ENCODE measurements around the gene TNFRSF1B.

The TNFRSF1B gene

DNA sequence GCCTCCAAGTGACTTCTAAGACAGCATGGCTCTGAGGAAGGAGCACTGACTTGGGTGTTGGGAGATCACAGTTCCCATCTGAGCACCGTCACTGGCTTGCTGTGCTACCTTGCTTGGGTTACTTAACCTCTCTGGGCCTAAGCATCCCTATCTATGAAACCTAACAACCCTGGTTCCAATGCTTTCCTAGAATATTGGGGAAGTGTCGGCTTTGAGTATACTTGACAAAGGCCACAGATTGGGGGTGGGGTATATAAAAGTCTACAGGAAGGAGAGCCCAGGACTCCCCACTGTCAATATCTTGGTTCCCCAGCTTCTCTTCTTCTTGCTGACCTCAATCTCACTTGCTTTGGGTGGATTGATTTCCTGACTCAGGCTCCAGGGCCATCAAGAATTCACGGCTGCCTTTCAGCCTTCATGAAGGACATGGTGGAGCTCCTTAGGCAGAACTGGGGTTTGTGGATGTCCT is 6.3 kb downstream of the TNFRSF1B start:
- FAIRE-seq (no peak), DNase-seq (ENCODE audit: extremely low spot score, insufficient read length, low read depth) (no peak)

DNA sequence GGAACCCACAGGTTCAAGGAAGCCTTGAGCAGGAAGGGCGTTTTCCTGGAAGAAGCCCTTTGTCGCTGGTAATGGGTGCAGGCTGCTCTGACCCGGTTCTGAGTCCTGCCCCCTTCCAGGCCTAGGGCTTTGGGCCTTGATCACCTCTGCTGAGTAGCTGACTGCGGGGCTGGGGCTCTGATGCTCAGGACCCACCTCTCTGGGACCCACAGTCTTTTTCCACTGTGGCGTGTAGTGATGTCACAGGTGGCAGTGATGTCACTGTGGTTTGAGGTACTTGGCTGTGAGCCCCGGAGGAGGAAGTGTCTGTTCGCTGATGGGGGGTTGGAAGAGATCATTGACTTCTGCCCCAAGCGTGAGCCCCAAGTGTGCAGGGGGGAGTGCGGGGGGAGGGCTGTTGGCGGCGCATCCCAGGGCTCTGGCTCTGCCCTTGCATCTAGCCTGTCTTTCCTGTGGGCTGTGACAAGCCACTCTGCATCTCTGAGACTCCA is 6.9 kb downstream of the TNFRSF1B start:
- peak; percentile 81 for FAIRE-seq
- no peak for DNase-seq (ENCODE audit: extremely low spot score, insufficient read length, low read depth)

DNA sequence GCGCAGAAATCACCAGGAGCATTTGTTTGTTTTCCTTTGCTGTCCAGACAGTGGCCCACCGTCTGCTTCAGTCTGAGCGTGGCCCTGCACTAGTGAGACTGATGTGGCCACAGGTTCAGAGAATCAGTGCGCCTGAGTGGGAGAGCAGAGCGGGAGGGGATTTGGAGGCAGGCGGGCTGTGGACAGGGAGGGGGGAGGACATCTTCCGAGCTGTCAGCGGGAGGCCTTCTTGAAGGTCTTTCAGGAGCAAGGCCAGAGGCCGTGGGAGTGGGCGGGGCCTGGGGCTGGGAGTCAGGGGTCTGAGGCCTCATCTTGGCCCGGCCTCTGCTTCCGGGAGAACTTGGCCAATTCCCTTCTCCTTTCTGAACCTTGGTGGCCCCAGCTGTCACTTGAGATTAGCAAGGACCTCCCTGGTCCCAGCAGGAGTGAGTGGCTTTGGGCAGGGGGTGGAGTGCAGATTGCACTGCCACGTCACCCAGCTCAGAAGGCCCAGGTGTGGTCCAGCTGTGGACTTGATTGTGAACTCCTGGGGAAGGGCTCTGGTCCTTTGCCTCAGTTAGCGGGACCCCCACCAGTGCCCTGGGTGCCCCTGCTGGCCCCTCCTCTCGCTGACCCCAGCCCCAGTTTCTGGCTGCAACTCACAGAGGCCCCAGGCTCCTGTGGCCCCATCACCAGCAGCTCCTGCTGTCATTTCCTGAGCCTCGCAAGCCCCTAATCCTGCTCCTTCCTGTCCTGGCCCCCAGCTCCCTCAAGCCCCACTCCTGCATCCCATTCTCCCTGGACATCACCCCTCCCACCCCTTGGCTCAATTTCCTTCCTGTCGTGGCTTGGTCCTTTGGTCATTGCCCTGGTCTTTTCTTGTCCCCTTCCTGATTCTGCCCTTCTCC is 8.4 kb downstream of the TNFRSF1B start:
- FAIRE-seq (no peak), DNase-seq (ENCODE audit: extremely low spot score, insufficient read length, low read depth) (no peak)

DNA sequence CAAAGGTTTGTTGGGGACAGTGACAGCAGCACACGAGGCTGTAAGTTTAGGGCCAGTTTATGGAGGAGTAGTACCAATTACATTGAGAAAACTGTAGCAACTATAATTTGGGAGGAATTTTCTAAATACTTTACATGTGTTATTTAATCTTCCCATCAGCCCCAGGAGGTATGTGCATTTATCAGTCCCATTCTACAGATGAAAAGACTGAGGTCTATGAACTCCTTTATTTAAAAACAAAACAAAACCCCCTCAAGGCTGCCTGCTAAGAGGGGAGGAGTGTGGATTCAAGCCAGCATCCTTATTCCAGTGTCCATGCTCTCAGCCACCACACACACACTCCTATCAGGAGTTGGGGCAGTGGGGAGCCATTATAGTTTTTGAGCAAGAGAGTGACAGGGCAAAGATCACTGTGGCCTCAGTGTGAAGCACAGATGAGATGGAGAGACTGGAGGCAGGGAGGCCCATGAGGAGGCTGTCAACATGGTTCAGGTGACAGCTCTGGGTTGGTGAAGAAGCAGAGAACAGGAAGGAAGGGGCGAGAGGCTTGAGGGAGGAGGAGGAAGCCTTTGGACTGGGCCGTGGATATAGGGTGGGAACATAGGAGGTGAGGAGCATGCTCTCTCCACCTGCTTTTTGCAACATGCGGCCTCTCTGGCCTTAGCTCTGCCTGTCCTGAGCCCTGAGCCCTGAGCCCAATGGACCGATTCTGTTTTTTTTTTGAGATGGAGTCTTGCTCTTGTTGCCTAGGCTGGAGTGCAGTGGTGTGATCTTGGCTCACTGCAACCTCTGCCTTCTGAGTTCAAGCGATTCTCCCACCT is 9.7 kb downstream of the TNFRSF1B start:
- FAIRE-seq: no peak
- DNase-seq (ENCODE audit: extremely low spot score, insufficient read length, low read depth): no peak

DNA sequence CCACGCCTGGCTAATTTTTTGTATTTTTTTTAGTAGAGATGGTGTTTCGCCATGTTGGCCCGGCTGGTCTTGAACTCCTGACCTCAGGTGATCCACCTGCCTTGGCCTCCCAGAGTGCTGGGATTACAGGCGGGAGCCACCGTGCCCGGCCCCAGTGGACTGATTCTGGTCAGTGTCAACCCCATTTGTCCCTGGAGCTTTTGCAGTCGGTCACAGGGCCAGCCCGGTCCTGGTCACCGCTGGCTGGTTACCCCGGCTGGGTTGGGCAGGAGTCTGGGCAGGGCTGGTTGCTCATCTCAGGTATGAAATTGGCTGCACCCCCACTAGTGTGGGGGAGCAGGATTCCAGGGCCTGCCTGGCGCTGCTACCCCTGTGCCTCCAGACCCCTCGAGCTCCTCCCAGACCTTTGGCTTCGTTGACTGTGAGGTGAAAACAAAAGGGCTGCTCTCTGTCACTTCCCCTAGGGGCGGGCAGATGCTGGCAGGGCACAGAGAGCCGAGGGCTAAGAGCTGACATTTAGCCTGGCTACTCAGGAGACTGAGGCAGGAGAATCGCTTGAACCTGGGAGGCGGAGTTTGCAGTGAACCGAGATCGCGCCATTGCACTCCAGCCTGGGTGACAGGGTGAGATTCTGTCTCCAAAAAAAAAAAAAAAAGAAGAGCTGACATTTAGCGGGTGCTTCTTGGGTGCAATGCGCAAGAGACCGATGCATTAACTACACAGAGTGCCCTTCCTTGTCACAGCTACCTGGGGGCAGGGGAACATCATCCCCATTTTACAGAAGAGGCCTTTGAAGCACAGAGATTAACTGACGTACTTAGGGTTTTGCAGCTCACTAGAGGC is 10.6 kb downstream of the TNFRSF1B start:
- DNase-seq (ENCODE audit: extremely low spot score, insufficient read length, low read depth) (no peak), FAIRE-seq (no peak)

DNA sequence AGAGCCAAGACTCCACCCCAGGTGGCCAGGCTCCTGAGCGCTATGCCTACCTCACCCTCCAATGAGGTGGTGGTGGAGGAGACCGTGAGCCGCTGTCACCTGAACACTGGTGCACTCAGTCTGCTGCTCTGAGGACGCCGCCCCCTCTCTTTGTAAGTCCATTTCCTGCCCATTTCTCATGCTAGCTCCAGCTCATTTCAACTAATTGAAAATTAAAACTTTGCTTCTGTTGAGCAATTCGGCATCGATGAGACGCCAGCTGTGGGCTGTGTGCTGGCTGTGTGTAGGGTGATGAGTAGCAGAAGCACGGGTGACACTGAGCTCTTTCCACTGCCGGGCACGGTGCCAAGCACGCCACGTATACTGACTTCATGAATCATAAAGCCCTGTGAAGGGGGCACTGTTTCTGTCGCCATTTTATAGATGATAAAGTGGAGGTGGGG is 11.2 kb downstream of the TNFRSF1B start:
- no peak for DNase-seq (ENCODE audit: extremely low spot score, insufficient read length, low read depth)
- FAIRE-seq: no peak

DNA sequence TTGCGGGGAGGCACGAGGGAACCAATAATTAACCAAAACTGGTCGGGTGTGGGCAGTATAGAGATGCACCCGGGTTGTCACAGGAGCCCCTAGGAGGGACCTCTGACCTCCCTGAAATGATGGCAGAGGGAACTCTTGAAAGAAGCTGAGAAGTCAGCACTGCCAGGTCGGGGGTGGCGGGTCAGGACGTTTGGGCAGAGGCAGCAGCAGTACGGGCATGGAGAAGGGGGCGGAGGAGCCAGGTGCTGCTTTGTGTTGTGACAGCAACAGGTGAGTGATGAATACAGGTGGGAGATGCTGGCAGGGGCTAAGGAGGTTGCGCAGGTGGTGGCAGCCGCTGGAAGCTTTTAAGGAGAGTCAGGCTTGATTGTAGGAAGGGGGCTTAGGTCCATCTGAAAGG is 11.7 kb downstream of the TNFRSF1B start:
- DNase-seq (ENCODE audit: extremely low spot score, insufficient read length, low read depth) (no peak), FAIRE-seq (no peak)

DNA sequence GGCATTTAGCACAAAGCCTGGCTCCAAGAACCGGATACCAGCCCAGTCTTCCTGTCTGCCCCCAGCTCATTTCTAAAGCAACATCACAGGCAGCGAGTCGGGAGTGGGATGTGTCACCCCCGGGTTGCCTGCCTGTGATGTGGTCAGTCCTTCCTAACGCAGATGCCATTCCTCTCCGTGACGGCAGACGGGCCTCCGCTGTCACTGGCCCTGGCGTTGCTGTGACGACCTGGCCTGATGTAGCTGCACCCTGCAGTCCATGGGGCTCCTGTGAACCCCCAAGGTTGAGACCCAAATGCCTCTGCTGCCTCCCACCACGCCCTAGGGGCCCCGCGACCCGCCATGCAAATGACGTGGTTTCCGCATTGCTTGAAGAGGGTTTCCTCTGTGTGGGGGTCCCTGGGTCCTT is 12.3 kb downstream of the TNFRSF1B start:
- no peak for FAIRE-seq
- no peak for DNase-seq (ENCODE audit: extremely low spot score, insufficient read length, low read depth)

DNA sequence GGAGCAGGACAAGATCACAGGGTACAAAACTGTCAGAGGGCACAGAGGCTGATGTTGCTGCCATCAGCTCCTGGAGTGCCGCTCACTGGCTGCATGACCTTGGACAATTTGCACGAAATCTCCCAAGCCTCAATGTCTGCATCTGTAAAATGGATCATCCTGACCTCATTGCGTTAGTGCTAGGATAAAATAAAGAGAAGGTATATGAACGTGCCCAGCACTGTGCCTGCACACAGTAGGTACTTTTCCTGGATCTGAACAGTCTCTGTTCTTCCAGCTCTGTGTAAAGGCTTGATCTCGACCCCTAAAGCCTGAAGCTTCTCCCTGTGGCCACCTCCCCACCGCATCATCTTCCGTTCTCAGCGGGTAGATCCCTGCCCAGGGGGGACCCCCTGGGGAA is 12.9 kb downstream of the TNFRSF1B start:
- DNase-seq (ENCODE audit: extremely low spot score, insufficient read length, low read depth): no peak
- FAIRE-seq: no peak

DNA sequence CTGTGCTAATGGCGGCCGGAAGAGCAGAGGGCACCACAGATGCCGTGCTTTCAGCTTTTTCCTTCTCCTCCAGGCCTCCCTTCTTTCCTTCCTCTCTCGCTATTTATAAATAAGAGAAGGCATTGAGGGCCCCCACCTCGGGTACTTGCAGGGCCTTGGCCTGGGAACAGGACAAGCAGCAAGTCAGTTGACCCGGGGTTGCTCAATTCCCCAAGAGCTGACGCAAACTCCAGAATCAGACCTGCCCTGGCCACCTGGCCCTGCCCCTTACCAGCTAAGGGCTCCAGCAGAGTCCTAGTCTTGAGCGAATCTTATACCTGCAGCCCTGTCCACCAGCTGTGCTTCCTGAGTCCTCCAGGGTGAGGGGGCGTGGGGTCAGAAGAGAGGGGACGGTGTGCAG is 13.5 kb downstream of the TNFRSF1B start:
- DNase-seq (ENCODE audit: extremely low spot score, insufficient read length, low read depth) (no peak), FAIRE-seq (no peak)

DNA sequence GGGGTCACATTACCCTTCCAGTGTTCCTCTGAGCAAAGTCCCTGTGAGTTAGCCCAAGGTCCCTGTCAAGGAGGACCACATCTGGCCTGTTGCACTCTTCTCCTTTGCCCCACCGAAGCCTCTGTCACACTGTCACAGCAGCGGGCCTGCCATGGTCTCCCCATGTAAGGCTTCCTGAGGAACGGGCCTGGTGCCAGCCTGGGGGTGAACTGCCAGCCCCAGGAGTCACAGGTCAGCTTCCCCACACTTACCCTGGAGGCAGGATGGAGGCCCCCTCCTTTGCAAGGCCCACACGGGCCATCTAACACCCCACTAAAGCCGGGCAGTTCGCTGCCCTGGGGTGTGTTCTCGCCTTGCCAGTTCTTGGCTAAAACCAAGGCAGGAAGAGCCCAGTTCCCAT is 14.1 kb downstream of the TNFRSF1B start:
- DNase-seq (ENCODE audit: extremely low spot score, insufficient read length, low read depth) (no peak), FAIRE-seq (no peak)

DNA sequence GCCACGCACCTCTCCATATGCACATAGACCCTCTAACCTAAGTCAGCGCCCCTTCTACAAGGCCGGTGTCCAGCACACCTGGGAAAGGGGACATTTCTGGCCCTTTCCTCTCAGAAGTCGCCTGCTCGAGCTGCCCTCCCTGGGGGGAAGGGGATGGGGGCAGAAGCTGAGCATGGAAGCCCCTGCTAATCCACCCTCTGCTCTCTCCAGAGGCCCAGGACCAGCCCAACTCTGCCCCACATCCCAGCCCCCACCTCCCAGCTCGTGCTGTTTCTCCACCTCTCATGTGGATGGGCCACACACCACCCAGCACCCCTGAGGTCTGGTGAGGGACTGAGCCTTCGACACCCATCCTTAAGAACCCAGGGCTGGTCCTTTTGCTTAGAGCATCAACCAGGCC is 14.8 kb downstream of the TNFRSF1B start:
- FAIRE-seq (no peak), DNase-seq (ENCODE audit: extremely low spot score, insufficient read length, low read depth) (no peak)

DNA sequence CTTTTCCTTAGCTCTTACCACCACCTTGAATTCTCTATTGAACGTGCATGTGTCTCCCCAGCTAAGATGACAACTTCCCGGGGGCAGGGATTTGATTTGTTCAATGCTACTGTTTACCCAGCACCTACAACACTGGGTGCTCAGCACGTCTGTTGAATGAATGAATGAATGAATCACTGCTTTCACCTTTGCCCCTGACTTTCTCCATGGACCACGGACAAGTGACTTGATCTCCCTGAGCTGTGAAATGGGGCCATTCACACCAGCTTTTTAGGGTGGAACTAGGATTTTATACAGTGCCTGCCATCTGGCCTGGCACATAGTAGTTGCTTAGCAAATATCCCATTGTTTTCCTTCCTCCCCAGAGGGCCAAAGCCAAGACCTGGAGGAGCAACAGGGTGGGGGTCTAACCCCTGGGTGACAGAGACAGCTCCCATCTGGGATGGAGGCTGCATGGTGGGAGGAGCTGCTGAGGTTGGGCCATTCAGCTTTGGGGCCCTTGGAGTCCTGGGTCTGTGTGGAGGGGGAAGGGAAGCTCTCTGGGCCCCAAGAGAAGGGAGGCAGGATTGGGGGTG is 15.7 kb downstream of the TNFRSF1B start:
- DNase-seq (ENCODE audit: extremely low spot score, insufficient read length, low read depth) (no peak), FAIRE-seq (no peak)

DNA sequence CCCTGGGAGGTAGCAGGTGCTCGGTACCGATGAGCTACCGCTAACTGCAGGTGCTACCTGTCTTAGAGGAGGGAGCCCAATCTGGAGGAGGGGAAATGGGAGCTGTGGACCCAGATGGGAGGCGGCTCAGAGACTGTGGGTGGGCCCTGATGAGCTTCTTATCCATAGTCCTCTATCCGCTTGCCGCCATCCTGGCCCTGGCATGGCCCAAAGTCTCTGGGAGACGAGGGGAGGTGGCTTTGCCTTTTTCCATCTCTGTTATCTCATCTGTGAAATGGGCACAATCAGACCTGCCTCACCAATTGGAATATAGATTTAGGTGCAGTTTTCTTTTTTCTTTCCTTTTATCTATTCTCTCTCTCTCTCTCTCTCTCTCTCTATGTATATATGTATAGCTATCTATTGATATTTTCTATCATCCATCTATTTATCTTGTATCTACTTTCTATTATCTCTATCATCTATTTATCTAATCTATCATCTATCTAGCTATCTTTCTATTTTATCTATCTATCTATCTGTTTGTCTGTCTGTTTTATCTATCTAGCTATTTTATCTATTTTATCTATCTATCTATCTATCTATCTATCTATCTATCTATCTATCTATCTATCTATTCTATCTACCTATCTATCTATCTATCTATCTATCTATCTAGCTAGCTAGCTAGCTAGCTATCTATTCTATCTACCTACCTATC is 16.5 kb downstream of the TNFRSF1B start:
- DNase-seq (ENCODE audit: extremely low spot score, insufficient read length, low read depth) (no peak), FAIRE-seq (no peak)

DNA sequence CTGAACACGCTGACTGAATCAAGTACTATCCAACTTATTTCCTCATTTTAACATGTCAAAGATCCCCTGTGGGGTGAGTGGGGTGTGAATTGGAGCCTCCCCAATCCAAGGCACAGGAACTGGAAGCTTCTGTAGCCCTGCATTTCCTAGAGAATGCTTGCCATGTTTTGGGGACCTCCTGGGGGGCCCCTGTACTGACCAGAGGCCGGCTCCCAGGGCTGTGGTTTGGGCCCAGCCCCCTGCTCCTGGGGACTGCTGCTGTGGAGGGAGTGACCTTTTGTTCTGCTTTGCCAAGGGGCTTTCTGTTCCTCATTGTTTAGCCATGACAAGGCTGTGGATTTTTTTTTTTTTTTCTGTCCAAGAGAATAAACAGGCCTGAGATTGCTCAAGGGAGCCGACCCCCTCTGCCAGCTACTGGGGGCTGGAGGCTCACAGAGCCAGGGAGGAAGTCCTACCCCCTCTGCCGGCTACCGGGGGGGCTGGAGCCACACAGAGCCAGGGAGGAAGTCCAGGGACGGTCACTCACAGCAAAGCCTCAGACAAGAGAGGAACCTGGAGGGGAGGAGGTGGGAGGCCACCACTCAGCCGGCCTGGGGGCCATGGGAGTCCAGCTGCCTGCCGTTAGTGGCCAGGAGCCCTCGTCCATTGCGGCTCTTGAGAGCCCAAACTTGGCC is 17.4 kb downstream of the TNFRSF1B start:
- DNase-seq (ENCODE audit: extremely low spot score, insufficient read length, low read depth) (no peak), FAIRE-seq (no peak)

DNA sequence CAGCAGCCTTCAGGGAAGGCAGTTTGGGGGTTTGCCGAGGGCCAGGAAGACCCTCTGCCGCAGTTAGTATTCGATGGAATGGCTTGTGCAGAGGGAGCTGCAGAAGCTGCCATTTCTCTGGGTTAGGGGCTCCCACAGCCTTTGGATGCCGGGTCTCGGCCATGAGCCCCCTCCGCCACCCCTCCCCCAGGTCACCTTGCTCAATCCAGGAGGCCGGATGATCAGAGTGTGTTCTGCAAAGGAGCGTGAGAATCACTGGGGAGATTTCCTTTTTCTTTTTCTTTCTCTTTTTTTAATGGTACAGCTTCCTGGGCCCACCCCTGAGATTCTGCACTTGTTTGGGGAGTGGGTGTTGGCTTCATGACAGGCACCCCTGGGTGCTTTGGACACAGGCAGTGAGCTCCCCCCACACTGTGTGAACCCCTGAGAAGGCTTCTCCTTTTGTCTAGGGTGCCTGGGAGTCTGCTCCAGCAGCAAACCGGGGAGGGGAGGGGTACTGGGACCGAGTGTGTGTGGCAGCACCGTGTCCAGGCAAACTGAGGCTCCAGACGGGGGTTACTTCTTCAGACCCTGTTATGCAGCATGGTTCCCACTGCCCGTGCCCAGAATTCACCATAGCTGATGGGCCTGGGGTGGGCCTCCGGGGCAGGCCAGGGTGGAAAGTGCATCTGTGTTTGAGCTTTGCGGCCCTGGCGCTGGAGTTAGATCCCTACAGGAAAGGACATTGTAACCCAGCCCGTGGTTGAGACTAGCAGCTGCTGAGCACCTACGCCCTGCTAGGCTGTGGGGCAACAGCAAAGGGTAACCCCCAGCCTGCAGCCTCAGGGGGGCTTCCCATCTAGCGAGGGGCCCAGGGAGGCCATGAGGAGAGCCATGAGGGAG is 18.5 kb downstream of the TNFRSF1B start:
- FAIRE-seq (no peak), DNase-seq (ENCODE audit: extremely low spot score, insufficient read length, low read depth) (no peak)

DNA sequence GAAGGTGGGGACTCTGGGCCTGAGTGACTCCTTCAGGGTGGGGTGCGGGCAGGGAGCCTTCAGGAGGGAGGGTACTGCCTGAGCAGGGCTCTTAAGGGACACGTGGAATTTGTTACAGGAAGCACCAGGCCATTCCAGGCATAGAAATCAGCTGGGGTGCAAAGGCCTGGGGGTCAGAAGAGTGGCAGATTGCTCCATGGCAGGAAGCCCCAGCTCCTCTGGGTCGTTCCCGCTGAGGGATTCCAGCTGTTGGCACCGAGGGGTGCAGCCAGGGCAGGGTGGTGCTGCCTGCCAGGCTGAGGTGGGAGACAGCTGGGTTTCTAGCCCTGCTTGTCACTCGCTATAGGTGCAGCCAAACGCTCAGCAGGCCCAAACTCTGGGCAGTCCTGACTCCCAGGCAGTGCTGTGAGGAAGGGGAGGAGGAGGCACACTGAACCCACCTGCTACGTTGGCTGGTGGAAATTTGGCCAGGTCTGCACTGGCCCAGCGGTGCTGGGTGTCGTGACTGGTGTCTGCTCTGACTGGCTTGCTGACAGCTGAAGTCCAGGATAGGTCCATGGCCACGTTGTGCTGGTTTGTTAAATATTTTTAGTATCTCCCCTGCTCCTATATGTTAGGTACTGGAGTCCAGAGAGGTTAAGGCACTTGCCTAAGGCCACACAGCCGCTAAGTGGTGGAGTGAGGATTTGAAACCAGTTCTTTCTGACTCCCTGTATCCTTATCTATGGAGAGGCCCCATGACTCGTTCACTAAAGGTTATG is 19.3 kb downstream of the TNFRSF1B start:
- DNase-seq (ENCODE audit: extremely low spot score, insufficient read length, low read depth) (no peak), FAIRE-seq (no peak)
